GM21737 (cell line): ENCODE data around the gene BRF1.

Source experiments
- ATAC-seq: cut with Tn5 transposase; IDR thresholded peaks from one replicate; pipeline ENCODE4 v1.9.1; 2021; ENCODE audit warnings: mild to moderate bottlenecking, moderate library complexity; ENCODE audit not compliant: unreplicated experiment

BRF1 gene

DNA sequence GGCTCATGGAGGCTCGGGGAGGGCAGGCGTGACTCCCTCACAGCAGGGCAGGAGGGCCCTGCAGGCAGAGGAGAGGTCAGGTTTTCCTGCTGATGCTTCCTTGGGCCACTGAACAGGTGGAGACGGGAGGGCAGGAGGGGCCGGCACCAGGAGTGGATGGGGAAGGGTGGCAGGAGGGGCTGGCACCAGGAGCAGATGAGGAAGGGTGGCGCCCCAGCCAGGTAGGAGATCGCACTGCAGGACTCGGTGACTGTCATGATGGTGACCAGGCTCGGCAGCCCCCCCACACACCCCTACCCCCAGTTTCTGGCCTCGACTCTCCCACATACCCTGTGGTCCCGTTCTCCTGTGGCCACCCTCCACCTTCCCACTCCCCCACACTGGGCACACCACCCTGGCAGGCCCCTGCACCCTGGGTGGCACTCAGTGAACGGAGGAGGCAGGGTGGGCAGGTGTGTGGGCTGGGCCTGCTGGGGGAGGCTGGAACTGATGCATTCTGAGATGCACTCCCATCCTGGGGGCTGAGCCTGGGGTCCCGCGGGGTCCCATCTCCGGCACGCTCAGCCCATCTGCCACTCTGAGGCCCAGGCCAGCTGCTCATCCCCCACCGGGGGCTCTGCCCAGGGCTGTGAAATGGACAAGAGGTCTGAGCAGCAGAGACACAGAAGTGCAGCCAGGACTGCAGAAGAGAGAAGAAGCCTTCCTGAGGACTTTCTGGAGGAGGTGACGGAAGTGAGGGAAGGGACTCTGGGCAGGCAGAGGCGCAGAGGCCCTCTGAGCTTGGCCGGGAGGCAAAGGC lies 122.5 kb downstream of the BRF1 start:
- ATAC-seq = no peak

DNA sequence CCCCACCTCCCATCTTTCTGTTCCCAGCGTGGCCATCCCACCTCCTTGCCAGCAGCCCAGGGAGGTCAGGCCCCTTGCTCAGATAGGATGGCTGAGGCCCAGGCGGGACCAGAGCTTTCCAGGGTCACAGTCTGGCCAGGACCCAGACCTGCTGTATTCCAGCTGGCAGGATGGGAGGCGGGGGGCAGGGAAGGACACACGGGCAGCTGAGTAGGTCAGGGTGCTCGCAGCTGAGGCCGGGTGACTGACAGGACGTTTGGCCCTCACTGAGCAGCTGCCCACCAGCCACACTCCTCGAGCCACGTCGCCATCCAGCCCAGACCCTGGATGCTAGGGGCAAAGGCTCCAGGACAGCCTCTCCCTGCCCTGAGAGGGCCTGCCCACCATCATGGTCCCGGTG lies 123.7 kb downstream of the BRF1 start:
- no peak for ATAC-seq

- ATAC-seq = no peak
Measured at GRCh38 chr14:105176513-105176912, 124.3 kb downstream of the BRF1 start.

DNA sequence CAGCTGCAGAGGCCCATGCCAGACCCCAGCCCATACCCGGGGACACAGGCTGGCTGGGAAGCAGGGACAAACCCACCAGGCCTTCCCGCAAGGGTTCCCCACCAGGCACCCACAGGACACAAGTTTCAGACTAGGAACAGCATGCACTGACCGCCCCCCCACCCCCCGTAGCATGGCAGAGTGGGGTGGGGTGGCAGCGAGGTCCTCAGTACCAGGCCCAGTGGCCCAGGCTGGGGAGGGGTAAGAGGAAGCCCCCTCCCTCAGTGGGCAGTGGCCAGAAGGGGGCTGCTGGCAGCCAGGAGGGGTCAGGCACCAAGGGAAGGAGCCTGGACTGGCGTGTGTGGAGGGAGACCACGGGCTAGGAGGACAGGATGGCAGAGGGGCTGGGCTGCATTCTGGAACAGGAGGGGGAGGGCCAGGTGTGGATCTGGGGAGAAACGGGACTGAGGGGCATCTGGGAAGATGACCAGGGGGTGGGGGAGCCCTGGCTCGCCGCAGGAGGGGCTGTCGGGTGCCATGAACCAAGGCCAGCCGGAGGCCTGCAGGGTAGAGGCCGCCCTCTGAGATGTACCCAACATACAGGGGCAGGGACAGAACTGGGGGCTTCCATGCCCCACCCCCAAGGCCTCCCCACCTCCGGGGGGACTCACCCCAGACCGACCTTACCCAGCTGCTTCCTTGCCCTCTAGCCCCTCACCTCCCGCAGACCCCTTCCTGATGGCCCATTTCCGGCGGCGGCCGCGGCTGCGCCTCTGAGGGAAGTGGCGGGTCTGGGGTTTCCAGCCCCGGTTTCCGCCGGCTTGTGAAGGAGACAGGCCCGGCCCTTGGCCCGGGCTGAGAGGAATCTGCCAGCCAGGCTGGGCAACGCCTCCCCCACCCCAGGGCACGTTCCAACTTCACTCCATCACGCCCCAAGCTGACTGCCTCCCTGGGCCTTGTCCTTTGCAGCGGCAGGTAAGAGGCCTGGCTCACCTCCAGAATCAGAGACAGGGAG lies 126.6 kb downstream of the BRF1 start:
- no peak for ATAC-seq

- no peak for ATAC-seq
Measured at GRCh38 chr14:105173145-105173544, 127.7 kb downstream of the BRF1 start.

DNA sequence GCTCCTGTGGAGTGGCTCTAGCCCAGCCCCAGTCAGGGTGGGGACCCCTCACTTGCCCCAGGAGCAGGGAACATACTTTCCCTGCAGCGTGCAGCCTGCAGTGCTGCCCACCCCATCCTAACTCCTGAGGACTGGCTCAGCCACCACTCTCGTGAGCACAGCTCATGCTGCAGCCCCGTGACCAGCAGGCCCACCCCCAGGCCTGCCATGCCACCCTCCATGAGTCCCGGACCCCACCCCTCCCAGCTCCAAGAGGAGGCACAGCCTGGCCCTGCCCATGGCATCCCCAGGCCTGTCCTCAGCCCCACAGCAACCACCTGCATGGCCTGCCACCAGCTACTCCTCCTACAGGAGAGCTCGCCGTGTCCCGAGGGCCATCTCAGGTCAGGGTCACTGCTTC lies 128.3 kb downstream of the BRF1 start:
- no peak for ATAC-seq

DNA sequence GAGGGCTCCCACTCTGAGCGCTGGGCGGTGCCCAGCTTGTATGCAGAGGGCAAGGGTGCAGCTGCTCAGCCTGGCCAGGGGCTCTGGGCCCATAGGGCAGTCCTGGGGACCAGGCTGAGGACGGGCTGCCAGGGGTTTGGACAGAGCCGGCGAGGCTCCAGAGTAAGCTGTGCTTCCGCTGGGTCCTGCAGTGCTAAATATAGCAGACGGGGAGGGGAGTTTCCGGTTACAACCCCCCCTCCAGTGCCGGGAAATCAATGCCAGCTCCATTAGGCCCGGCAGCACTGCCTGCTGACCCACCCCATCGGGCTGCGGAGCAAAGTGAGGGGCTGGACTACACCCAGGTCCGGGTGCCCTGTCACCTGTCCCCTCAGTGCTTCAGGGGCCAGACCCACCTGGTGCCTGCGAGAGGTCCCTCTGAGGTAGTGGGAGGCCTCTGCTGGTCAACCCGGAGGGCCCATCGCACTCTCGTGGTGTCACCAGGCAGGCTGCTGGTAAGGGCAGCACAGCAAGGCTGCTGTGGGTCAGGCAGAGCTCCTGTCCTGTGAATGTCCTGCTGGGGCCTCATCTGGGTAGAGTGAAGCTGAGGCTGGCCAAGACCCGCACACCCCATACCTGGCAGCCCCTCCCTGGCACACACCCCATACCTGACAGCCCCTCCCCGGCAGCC lies 129.7 kb downstream of the BRF1 start:
- no peak for ATAC-seq

GRCh38 chr14:105169776-105170655 lies 130.8 kb downstream of the BRF1 start:
- ATAC-seq = no peak

DNA sequence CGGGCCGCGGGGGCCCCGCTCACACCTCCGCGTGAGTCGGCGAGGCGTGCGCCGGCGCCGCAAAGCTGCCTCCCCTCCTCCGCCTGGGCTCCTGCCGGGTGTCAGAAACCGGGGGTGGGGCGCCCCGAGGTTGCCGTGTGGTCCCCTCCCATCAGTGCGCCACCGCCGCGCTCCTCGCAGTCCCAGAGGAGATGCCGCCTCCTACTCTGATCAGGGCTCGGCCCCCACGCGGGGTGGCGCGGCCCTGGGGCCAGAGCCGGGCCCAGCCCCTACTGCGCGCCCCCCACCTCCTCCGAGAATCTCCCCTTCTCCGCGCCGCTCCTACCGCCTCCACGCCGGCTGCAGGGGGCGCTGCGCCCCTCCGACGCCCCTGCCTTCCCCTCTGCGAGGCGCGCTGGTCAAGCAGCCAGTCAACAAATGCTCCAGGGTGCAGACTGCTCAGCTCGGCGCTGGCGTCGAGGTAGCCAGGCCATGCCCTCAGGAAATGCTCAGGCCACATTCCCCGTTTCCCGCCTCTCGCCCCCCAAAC lies 131.8 kb downstream of the BRF1 start:
- no peak for ATAC-seq

DNA sequence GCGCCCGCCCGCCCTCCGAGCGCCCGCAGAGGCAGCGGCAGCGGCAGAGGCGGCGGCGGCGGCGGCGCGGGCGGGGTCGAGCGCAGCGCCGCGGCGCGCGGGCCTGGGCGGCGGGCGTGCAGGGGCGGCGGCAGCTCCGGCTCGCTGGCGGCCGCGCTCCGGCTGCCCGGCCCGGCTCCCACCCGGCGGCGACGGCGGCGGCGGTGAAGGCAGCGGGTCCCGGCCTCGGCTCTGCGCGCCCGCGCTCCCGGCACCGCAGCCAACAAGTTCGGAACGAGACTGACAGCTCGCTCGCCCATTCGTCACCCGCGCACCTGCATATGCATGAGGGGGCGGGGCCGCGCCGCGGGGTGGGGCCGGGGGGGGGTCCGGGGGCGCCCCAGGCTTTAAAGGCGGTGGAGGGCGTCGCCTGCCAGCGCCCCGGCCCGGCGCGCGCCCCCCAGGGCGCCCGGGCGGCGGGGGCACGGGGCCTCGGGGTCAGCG lies 132.3 kb downstream of the BRF1 start, which contains the start of gene JAG2:
JAG2 (minus strand) TSS at position 281 of the 483 bp plus-strand sequence. CDS start 356 bp downstream, outside the sequence.
- no peak for ATAC-seq

DNA sequence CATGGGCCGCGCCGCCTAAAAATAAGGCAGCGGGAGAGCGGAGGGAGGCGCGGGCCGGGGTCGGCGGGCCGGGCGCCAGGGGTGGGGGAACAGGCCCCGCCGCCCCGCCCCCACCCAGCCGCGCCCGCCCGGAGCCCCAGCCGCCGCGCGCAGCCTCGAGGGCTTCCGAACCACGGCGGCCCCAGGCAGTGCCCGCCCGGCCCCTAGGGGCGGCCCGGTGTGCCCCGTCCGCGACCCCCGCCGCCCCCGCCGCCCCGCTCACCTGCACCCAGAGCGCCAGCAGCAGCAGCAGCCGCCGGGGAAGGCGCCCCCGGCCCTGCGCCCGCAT lies 132.7 kb downstream of the BRF1 start:
- no peak for ATAC-seq

DNA sequence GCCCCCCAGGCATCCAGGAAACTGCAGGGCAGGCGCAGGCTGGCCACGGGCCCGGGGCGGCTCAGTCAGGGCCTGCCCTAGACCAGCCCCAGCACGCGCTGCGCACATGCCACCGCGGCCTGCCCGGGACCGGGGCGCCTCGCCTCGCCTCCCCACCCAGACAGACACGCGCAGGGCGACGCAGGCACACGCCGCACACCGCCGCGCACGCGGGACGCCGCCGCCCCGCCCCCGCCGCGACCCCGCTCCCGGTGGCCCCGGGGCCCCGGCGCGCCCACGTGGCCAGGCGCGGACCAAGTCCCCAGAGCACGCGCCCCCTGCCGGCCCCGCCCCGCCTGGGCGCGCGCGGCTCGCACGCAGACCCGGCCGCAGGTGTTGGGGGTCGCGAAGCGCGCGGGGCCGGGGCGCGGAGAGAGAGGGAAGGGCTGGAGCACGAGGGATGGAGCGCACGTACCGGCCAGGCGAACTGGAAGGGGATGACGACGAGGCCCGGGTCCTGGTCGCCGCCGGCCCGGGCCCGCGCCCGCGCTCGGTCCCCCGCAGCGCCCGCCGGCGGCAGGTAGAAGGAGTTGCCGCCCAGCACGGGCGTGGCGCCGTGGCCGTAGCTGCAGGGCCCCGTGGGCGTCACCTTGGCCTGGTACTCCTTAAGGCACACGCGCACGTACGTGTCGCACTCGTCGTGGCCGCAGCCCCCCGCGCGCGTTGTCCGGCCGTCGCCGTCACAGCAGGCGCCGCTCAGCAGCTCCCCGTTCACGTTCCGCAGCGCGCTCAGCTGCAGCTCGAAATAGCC lies 133.3 kb downstream of the BRF1 start:
- ATAC-seq = no peak

DNA sequence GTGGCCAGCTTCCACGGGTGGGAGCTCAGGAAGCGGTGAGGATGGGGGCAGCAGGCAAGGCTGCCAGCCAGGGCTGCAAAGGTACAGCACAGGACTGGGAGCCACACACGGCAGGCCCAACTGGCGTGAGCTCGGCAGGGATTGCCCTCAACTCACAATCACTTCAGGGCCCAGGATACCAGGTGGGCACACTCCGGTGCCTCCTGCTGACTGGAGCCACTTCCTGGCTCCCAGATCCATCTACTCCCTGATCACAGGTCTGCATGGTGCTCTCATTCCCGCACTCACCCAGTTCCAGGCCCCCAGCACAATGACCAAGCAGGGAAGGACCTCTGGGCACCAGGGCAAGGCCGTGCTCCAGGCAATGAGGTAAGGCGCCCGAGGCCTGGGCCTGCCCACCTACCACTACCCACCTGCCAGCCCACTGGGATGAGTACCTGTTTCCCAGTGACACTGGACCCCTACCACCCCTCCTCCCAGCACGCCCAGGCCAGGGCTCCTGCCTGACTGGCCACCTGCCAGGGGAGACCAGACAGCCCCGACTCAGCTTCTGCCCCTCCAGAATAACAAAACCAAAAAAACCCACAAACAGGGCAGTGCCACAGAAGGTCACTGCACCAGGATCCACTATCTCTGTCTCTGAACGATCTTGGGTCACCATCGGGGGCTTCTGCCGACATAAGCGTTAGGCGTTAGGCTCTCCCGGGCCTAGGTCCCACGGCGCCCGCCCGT lies 134.1 kb downstream of the BRF1 start:
- no peak for ATAC-seq

DNA sequence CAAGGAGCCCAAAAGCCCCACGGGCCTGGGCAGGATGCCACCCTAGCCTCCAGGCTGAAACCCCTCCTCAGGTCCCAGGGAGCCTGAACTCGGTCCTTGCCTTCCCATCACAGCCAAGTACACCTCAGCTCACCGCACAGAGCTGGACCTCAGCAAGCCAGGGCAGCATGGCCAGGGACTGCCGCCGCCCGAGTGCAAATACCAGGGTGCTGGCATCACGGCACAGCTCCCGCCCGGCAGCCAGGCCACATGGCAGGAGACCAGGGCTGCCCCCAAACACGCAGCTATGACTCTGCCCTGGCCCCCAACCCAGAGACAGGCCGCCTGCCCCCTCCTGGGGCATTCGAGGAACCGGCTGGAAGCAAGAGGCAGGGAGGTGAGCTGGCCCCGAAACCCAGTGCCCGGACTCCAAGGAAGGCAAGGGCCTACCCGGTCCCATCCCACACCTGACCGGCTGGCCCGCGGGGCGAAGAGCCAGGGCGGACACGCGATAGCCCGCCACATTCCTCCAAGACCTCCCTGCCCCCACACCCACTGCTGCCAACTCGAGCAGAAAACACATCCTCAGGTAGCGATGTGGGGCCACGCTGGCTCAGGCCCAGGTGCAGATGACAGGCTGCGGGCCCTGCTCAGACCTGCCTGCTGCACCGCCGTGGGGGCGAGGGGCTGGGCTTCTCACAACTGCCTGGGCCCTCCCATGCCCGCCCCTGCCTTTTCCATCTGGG lies 134.9 kb downstream of the BRF1 start:
- ATAC-seq = no peak

DNA sequence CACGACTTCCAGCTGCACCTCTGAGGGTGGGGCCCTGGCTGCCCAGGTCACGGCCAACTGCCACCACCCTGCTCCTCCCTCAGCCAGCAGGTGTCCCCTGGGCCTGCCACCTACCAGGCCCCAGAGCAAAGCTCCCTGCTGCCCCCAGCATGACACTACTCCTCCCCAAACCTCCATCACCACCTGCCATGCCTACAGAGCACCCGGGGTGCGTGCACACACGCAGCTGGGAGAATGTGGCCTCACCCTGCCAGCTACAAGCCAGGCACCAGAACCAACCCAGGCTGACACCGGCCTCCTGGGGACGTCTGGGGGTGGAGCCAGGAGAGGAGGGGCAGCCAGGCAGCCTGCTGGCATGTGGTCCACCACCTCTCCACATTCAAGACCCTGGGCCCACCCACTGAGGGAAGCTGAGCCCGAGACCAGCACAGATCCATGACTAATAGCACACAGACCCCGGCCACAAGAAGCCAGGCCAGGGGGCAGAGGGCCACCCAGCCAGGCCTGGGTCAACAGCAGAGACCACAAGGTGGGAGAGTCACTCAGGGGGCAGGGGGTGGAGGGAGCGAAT lies 135.6 kb downstream of the BRF1 start:
- ATAC-seq = no peak

GRCh38 chr14:105163040-105163742 lies 137.6 kb downstream of the BRF1 start:
- ATAC-seq = no peak

- ATAC-seq = no peak
Measured at GRCh38 chr14:105162669-105162979, 138.2 kb downstream of the BRF1 start.
